Skin epidermis (tissue), 12 donors: ENCODE data around the gene PGLYRP1.

ENCODE experiments used
- H3K27ac ChIP-seq, 21 experiments: fragments of 200-600 bp; sonication (generic) in 11 of 21; one replicate each; pipeline ENCODE4 v1.5.0; 2020; ENCODE audit warnings: mild to moderate bottlenecking in 3 of 21, inconsistent platforms in 2 of 21, moderate library complexity in 2 of 21
- H3K4me3 ChIP-seq, 7 experiments: fragments of 200-600 bp; sonication (generic) in 2 of 7; one replicate each; pipeline ENCODE4 v1.5.0; 2020; ENCODE audit warnings: inconsistent platforms in 2 of 7, mild to moderate bottlenecking in 2 of 7, moderate library complexity in 1 of 7

The PGLYRP1 gene, protein sequence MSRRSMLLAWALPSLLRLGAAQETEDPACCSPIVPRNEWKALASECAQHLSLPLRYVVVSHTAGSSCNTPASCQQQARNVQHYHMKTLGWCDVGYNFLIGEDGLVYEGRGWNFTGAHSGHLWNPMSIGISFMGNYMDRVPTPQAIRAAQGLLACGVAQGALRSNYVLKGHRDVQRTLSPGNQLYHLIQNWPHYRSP

DNA sequence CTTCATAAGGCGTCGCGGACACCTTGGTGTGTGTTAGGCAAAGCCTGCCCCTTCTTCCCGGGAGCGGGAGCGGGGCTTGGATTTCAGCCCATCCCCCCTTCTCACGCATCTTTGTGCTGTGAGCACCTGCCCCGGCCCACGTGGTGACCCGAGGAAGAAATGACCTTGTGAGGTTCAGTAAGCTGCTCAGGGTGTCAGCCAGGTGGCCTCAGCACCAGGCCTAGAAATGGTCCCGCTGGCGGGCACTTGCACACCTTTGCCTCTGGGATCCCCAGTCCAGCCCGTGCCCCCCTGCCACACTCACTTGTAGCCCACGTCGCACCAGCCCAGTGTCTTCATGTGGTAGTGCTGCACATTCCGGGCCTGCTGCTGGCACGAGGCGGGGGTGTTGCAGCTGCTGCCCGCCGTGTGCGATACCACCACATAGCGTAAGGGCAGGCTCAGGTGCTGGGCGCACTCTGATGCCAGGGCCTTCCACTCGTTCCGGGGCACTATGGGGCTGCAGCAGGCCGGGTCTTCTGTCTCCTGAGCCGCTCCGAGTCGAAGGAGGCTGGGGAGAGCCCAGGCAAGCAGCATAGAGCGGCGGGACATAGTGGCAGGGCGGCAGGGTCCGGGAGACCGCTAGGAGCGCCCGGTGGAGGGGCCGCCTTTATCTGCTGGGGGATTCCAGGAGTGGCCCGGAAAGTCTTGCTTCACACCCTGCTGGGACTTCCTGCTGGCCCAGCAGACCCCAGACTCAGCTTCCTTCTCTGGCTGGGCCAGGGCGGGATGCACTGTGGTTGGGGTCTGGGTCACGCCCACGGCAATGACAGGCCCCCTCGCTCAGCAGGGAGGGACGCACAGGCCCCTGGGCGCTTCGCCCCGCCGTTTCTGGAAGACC lies at the start of gene PGLYRP1:
PGLYRP1 (minus strand) TSS at position 623 of the 880 bp plus-strand sequence; CDS start at position 591, 32 bp downstream.
- no peak within 1 kb of the TSS for H3K4me3 ChIP-seq
- peak within 1 kb of the TSS in 1 of 21 experiments; percentile 11 for H3K27ac ChIP-seq

DNA sequence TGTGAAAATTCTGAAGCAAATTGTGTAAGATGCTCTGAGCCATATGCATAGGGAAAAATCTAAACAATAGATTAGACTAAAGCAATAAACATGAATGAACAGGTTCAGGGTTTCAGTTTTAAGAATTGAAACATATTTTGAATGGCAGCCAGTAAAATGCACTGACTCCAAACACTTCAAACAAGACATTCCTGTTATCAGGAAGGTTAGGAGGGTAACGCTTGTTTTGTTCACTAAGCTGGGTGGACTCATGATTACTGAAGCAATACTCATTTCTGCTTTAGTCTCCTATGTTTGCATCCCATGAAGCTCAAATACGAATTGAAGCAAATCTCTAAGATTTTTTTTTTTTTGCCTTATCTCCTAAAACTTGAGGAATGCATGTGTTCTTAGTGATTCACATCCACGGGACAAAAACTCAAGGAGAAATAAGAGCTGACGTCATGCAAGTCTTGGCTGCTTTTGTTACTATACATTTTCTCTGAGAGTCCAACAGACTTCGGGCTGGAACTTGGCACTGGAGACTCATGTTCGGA lies 47.0 kb upstream of the PGLYRP1 start:
- H3K4me3 ChIP-seq: no peak overlapping the region
- H3K27ac ChIP-seq: peak overlapping the region in 7 of 21 experiments; percentile 31 to 63 (median 46)

DNA sequence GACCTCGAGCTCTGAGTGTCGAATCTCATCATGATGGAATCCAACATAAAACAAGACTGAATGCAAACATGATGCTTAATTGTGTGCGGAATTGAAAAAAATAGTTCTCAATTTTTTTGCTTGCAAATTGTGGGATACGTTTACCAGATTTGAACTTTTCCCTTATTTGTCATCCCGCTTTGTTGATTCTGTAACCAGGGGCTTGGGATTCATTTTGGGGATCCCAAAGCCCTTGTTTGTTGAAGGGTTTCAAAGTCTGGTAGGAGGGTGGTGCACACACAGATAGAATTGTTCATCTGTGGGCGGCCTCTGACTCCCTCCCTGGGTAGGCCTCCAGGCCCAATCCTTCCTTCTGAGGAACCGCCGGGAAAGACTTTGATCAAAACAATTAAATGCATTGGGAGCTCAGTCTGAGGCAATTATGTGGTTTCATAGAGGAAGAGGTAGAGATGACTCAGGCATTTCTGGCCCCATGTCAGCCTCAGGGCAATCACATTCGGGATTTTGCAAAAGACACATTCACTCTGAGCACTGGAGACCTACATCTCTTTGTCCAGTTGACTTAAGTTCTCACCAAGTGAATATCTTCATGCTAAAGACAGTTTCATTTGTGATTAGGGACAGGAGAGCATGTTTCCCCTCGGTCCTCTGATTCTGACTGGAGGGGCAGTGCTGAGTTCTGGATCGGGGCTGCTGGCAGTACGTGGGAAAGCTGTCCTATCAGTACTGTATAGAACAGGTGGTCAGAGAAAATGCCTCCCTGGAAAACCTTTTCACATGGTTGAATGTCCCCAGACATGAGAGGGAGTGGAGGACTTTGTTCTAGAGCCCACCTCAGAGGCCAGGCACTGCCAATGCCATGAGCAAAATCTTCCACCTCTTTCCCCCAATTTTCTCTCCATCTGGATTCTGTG lies 45.7 kb upstream of the PGLYRP1 start:
- peak overlapping the region in 15 of 21 experiments; percentile 19 to 73 (median 52) for H3K27ac ChIP-seq
- H3K4me3 ChIP-seq: no peak overlapping the region

DNA sequence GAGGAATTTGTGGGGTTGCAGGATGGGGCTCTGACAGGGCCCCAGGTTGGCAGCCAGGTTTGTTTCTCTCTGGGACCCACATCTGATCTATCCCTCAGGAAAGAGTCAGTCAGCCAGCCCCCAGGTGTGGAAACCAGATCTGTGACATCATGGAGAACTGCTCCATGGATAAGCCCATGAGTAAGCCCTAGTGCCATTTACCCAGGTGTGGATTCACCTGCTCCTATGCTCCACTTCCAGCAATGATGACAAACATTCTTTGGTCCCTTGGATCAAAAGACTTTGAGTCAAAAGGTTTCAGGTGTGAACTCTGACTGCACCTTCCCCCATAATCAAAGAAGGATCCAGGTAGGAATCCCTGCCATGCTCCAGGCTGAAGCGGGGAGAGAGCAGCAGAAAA lies 44.8 kb upstream of the PGLYRP1 start:
- no peak overlapping the region for H3K4me3 ChIP-seq
- peak overlapping the region in 8 of 21 experiments; percentile 6 to 47 (median 20) for H3K27ac ChIP-seq

DNA sequence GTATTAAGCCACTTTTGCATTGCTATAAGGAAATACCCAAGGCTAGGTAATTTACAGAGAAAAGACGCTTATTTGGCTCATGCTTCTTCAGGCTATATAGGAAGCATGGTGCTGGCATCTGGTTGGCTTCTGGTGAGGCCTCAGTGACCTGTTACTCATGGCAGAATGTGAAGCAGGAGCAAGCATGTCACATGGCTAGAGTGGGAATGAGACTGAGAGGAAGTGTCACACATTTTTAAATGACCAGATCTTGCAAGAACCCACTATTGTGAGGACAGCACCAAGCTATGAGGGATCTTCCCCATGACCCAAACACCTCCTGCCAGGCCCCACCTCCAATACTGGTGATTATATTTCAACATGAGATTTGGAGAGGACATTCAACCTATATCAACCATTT lies 43.6 kb upstream of the PGLYRP1 start:
- peak overlapping the region in 3 of 21 experiments; percentile 19 to 47 (median 26) for H3K27ac ChIP-seq
- H3K4me3 ChIP-seq: no peak overlapping the region

DNA sequence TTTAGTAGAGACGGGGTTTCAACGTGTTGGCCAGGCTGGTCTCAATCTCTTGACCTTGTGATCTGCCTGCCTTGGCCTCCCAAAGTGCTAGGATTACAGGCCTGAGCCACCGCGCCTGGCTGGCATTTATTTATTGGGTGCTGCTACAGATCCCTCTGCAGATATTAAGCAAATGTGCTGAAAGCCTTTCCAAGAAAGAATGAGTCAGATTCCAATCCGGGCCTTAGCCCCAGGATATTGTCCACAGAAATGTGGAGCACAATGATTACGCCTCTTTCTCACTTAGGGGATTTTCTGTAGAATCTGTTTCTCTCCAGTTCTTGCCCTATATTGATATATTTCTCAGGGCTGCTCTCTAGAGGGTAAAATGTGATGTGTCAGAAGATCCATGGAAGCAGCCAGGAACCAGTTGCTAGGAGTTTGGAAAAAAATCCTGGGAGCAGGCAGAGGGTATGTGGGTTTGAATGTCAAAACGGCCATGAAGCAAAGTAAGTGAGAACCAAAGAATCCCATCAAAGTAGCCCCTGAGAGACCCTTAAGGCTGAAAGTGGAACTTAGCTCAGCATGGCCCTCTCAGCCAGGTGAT lies 42.7 kb upstream of the PGLYRP1 start:
- Histone ChIP-seq H3K4me3 (no peak overlapping the region), H3K27ac (peak overlapping the region in 9 of 21 experiments; percentile 7 to 64 (median 29))

DNA sequence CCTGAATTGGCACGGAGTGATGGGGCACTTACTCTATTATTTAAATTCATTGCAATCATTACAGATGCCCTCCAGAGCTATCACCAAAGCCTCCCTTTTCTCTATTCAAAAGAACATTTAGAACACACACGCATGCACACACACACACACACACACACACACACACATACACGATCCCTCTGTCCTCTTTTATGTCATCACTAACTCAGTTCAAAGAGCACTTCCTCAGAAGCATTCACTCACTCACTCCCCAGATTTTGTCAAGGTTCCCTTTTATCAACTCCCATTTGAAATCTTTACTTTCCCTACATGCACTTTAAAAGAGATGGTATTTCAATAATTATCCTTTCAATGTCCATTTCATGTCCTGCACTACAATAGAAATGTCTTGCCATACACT lies 40.3 kb upstream of the PGLYRP1 start:
- no peak overlapping the region for H3K27ac ChIP-seq
- no peak overlapping the region for H3K4me3 ChIP-seq

DNA sequence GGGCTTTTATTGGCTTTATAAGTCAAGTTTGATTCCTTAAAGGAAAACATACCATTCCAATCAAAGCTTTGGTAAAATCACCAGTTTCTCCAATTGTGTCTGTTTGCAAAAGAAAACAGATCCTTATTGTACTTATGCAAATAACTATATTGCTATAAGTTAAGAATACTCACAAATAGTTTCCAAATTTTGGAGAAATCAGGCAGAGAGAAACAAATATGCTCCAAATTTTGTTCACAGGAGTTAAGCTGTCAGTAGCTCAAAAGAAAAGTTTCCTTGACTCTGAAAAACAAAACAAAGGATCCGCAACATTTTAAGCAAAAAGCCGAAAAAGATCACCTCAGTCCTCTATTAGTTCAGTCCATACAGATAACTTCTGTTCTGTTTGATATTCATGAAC lies 37.2 kb upstream of the PGLYRP1 start:
- no peak overlapping the region for H3K4me3 ChIP-seq
- H3K27ac ChIP-seq: no peak overlapping the region

DNA sequence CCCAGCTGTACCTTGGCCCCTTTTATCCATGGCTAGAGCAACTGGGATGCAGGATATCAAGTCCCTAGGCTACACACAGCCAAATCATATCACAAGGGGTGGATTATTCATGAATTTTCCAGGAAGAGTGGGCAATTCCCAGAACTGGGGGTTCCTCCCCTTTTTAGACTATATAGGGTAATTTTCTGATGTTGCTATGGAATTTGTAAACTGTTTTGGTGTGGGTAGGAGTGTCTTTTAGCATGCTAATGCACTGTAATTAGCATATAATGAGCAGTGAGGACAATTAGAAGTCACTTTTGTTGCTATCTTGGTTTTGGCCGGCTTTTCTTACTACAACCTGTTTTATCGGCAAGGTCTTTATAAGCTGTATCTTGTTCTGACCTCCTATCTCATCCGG lies 35.9 kb upstream of the PGLYRP1 start:
- Histone ChIP-seq H3K27ac (no peak overlapping the region), H3K4me3 (no peak overlapping the region)

DNA sequence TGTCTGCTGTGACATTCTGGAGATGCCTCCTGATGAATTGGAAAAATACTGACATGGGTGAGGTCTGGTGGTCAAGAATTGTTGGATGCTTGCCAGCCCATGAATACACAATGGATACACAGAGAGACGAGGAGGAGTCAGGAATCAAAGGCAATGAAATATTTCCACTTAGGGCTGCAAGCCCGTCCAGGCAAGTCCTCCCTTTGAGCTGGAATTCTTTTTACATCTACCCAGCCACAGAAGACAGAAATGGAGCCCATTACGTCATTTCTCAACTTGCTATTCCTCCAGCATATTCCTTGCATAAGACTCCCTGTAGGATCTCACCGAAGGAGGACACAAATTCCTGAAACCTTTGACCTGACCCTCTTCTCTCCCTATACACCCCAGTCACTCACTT lies 33.7 kb upstream of the PGLYRP1 start:
- no peak overlapping the region for H3K4me3 ChIP-seq
- peak overlapping the region in 7 of 21 experiments; percentile 12 to 53 (median 47) for H3K27ac ChIP-seq

DNA sequence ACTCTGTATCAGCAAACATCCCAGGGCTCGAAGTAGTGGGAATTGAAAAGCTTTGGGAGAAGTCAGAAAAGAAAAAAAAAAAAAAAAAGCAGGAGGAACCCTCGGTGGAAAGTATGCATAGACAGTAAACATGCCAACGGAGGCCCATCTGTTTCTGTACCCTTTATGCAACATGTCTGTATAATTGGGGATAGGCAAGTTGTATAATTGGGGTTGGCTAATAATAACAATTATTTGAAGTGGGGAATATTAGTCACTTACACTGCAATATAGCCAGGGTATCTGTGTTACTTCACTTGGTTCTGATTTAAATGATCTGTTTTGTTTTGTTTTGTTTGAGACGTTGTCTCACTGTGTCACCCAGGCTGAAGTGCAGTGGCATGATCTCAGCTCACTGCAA lies 30.0 kb upstream of the PGLYRP1 start:
- Histone ChIP-seq H3K27ac (peak overlapping the region in 1 of 21 experiments; percentile 5), H3K4me3 (no peak overlapping the region)

DNA sequence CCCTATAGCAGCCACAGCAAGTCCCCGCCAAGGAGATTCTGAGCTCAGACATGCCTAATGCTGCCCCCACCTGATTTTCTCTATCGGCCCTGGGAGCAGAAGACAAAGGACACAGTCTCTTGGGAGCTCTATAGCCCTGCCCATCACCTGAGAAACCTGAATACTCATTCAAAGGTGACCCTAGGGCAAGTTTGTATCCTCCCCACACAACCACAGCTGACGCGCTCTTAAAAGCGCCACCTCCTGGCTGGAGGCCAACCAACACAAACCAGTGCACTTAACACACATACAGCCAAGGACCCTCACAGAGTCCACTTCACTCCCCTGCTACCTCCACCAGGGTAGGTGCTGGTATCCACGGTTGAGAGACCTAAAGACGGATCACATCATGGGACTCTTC lies 26.7 kb upstream of the PGLYRP1 start:
- Histone ChIP-seq H3K27ac (peak overlapping the region in 2 of 21 experiments; percentile 37 to 41), H3K4me3 (no peak overlapping the region)

DNA sequence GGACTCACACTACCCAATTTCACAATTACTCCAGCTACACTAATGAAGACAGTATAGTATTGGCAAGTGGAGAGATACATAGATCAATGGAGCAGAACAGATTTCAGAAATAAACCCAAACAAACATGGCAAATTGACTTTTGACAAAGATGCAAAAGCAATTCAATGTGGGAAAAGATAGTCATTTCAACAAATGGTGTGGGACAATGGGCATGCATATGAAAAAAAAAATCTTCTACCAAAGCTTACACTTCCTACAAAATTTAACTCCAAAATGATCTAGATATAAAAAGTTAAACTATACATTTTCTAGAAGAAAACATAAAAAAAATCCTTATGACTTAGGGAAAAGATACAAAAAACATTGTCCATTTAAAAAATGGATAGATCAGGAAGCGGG lies 20.7 kb upstream of the PGLYRP1 start:
- Histone ChIP-seq H3K4me3 (no peak overlapping the region), H3K27ac (no peak overlapping the region)

DNA sequence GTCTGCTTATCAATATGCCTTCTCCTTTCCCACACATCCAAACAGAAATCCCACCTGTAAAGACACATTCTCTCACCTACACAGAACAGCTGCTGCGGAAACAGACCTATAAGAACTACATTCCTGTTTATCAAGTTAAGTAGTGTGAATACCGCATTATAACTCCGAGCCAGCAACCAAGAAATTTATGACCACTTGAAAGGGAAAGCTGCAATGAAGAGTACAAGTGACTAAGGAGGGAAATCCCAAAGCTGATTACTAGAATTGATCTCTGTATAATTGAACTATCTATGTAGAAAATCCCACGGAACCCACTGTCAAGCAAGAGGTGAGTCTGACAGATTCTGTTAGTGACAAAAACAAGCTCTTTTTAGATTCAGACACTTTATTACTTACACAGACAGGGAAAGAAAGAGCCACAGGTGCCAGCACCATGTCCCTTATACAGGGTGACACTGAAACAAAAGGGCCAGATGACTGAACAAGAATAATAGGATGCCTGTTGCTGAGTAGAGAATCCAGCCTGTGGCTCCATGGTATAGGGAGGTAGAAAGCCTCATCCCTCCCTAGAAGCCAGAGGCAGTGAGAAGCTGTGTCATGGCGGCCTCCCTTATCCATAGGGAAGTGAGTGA lies 19.5 kb upstream of the PGLYRP1 start:
- Histone ChIP-seq H3K27ac (peak overlapping the region in 4 of 21 experiments; percentile 4 to 39 (median 9)), H3K4me3 (no peak overlapping the region)

DNA sequence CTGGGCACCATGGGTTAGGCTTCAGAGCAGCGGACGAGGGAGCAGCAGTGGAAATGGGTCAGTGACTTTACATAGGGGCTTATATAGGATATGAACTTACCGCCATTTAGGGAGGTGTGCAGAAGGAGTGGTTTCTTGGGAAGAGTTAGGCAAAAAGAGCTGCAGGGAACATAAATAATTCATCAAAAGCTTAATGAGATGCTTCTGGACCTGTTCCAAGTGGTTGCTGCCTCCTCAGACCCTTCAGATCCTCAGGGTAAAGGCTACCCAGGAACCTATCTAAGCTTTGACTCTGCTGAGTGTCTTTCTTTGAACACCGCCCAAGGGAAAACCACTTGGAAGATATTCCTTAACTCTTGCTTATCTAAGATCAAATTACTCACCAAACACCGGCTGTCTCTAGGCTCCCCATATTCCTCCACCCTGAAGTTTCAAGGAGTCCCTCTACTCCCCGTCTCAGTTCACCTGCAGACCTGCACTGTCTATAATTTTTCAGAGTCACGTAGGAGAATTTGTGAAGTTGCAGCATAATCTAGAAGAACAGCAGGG lies 18.2 kb upstream of the PGLYRP1 start, which contains the start of gene IGFL4:
IGFL4 (minus strand) TSS at position 51 of the 549 bp plus-strand sequence; CDS start at position 11, 40 bp downstream.
- Histone ChIP-seq H3K27ac (peak within 1 kb of the TSS in 4 of 21 experiments; percentile 9 to 39 (median 24)), H3K4me3 (no peak within 1 kb of the TSS)

DNA sequence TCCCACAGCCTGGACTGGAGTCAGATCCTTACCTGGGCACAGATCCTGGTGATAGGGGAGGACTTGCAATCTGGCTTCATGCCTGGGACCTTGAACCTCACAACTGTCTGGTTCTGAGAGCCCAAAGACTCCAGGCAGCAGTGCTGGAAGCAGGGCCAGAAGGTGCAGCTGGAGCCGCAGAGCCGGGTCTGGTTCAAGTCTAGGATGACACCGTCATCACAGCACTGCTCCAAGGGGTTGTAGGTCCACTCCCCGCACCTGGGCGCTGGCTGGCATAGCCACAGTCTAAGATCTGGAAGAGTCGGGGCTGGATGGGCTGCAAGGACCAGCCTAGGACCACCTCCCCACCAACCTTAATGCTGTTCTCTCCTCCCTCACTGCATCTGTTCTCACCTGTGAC lies 17.3 kb upstream of the PGLYRP1 start:
- no peak overlapping the region for H3K4me3 ChIP-seq
- peak overlapping the region in 2 of 21 experiments; percentile 13 to 35 for H3K27ac ChIP-seq

DNA sequence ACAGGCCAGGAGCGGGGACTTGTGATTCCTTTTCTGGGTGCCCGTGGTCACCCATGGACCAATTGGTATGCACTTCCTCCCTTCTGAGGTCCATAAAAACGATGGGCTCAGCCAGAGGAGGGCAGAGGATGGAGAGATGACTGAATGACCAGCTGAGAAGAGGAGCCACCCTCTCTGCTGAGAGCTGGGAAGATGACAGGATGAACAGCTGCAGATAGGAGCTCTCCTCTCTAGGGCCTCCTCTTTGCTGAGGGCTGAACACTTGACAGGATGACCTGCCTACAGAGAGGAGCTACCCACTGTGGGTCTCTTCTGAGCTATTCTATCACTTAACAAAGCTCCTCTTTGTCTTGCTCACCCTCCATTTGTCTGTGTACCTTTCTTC lies 13.9 kb upstream of the PGLYRP1 start:
- Histone ChIP-seq H3K27ac (peak overlapping the region in 1 of 21 experiments; percentile 36), H3K4me3 (no peak overlapping the region)

DNA sequence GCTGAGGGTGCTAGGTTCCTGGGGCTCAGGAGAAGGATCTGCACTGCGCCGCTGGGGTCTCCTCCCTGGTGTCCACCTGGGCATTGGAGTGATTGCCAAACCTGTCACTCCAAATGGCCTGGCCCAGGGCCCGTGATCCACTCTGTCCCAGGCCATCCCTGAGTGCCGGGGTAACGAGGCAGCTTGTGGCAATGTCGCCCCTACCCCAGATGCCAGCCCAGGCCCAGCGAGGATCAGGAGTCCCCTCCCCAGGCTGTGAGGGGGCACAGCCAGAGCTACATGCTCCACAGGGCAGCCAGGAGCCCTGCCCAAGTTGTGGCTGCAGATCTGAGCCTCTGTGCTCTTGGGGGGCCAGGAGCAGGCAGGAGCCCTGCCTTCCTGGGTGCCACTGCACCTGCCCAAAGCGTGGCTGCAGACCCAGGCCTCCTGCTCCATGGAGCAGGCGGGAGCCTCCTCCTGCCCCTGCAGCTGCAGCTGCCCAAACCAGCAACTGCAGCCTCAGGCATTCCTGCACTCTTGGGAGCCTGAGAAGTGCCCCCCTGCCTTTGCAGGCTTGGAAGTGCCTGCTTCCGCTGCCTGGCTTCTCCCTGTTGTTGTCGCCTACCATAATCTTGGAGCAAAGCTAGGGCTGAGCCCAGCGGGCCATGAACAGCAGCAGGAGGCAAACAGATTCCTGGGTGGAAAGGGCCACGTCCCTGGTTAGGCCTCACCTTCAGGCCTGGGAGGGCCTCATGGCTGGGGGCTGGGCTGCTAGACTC lies 13.3 kb upstream of the PGLYRP1 start:
- Histone ChIP-seq H3K4me3 (no peak overlapping the region), H3K27ac (peak overlapping the region in 1 of 21 experiments; percentile 36)
